ENCODE data around the gene DNAH14.

Gene DNAH14

DNA sequence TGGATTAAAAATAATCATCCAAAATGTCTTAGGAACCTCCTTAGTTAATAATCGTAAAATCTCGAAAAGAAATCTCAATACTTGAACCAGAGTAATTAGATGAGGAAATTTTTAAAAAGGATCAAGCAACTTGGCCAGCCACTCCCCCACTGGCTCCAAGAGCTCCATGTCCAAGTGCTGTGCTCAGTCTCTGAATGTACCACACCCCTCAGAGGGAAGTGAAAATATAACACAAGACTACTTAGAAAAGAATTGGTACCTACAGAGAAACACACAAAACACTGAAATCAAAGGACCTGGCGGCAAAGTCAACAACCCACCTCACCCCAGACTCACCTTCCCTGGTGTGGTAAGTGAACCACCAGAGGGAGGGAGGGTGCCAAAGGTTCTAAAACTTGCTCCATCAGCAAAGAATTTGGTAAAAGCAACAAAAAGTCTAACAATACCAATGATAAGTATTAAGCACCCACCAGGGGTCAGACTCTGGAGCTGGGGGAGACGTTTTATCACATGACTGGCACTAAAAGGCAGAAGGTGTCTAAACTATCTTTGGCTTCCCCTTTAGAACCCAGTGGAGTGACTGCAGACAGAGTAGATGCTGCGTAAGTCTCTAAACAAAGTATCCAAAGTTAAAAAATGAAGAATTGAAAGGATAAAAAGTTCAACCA, 484.4 kb downstream of the DNAH14 start:
- DNase-seq, result no peak

DNA sequence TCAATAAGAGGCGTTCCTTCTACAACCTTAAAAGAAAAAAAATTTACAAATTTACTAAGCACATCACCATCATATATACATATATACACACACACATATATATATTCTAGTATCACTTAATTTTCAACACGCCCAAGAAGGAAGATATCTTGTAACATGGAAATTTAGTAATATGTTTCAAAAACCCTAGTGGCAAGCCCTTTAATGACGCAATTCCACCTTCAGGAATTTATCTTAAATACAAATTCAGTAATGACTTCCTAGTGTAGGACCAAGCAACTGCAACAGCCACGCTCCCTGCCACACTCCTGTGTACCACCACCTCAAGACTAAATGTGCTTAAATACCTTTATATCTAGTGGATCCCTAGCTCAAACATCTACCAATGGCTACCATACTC, 485.8 kb downstream of the DNAH14 start:
- DNase-seq, result no peak

DNA sequence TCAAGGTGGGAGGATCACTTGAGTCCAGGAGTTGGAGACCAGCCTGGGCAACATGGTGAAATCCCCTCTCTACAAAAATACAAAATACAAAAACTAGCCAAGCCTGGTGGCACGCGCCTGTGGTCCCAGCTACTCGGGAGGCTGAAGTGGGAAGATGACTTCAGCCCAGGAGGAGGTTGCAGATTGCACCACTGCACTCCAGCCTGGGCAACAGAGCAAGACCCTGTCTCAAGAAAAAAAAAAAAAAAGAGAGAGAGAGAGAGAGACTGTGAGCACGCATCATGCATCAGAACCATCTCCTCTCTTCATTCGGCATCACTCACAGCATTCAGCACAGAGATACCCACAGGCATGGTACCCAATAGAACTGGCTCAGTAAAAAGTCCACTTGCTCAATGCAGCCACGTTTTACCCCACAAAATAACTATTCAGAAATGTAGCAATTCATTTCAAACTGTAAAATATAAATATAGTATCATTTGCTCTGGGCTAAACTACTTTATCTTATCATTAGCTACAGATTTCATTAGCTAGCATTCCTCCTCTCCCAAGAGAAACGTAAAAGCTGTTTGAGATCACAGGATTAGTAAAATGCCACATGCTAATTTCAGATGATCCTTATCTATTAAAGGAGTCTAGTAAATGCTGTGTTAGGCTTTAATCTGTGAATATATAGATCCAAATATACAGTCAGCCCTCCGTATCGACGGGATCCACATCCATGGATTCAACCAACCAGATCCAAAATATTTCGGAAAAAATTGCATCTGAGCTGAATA, 486.7 kb downstream of the DNAH14 start:
- DNase-seq, result no peak

DNA sequence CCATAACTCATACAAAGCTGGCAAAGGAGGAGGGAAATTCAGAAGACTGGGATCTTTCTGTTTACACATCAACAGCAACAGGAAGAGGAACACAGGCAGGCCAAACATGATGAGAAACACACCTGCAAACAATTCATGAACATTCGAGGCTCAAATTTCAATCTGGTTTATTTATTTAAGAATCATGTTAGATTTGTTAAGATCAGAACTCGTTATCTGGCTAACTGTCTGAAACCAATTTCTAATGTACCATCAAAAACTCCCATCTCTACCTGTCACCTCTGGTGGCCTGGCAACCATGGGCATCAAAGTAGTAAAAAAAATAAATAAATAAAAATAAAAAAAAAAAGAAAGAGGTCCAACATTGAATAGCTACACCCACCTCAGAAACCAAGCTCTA, 488.6 kb downstream of the DNAH14 start:
- peak; percentile 9 for DNase-seq

DNA sequence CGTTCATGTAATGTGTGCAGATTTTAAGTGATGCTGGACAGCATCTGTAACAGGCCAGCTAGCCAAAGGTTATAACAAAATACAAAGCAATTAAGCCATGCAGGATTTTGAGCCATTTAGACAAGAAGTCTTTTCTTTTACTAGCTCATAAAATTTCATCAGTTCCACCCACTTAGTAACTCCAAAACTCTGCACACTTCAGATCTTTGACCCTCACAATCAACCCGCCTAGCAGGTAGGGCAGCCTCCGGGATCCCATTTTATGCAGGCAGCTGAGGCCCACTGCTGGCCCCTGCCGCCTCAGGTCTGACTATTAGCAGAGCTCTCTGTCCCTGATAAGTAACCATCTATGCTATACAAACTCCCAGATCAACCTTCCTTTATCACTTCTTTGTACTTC, 489.1 kb downstream of the DNAH14 start:
- no peak for DNase-seq

DNA sequence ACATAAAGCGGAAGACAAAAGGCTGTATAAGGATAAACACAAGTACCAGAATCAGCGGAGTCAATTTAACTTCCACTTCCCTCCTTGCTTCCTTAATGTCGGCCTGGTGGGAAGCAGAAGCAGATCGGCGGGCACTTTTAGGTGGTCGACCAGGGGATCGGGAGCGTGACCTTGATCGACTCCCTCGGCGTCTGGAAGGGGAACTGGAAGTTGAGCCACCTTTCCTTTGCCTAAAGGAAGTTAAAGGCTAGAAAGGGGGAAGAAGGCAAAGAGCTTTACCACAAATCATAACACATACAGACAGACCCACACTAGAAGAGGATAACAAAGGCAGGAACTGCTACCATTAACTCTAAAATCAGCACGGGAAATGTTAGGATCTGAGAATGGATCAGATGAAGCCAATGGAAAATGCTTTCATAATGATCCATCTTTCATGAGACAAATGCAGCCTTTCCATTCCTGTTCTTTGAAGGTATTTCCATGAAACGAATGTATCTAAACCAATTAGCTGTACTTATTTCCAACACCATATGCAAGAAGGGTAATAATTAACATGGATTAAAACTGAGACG, 492.6 kb downstream of the DNAH14 start:
- DNase-seq, result no peak

DNA sequence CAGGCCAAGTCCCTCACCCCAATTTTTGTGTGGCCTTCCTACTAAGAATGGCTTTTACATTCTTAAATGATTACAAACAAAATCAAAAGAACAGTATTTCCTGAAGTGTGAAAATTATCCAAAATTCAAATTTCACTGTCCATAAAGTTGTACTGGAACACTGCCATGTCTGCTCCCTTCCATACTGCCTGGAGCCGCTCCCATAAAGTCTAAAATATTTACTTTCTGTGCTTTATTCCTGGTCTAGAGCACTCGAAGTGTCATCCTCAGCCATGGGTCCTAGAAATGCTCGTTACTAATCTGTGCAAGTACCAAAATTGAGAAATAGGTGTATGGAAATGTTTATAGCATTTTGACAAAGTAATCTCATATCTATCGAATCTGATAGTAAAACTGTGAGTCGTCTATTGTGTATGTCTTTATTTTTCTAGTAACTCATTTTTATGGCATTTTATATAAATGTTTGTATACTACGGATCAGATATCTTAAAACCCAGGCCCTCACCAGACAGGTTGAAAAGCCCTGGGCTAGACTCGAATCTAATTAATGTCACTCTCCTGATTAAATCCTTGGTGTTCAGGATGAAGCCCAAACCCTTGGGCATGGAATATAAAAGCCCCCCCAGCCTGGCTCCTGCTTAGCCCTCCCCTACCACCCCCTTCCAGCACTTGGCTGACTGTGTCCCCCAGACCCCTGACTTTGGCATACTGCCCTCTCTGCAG, 493.5 kb downstream of the DNAH14 start:
- DNase-seq, result no peak

DNA sequence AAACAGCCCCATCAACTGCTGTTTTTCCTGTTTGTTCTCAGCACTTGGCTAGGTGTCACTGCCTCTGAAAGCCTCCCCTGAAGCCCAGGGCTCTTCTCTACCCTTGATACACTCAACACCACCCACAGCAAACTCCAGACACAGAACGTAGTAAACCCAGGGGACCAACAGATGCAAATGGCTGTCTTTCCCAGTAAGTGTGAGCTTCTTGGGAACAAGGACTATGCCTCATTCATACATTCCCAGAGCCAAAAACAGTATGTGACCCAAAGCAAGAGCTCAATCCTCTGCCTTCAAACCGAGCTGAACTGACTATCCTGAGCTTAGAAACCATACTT, 494.0 kb downstream of the DNAH14 start:
- DNase-seq, result peak; percentile 62

DNA sequence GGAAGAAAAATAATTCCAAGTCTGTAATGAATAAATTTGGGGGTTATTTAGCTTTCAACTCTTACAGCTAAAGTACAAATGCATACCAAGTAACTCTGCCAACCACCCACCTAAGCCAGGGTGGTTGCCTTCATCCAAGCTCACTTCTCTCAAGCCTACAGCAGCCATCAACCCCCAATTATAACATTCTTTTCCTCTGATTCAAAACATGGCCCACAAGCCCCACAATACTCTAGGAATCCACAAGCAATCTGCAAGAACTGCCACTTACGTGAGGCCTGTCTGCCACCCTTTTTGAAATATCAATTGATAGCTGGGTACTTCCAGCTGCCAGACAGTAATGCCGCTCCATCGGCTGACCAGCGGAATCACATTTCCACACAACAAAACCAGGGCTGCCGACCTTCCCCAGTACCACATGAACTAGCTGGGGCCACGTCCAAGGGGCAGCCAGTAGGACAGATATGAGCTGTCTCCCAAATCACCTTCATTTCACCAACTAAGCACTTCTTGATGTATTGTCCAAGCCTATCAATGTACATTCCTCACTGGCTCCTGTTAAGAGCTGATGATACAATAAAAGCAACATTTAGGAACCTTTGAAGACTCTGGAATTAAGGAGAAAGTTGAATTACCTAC, 495.2 kb downstream of the DNAH14 start:
- no peak for DNase-seq

DNA sequence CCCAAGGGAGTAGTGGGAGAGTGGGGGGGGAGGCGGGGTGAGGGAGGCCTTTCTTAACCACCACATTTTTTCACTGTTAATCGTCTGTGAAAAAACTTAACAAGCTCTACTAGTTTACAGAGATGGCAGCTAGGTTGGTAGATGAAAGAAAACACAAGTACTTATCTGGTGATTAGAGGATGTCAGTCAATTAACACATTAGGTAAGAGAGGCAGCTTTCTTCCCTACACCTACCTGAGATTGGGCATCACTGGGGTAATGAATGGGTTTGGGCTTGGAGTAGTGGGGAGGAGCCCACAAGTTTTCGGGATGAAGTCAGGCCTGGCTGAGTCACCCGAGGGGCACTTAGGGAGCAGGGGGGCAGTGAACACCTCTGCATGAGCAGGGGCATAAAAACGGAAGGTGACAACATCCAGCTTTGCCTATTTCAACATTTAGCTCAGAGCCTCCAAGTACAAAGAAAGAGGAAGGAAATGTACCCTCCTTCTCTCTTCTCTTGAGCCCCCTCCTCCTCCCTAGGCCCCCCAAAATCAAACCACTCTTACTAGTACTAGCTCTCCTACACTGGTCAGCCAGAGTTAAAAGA, 495.8 kb downstream of the DNAH14 start:
- DNase-seq, result no peak

DNA sequence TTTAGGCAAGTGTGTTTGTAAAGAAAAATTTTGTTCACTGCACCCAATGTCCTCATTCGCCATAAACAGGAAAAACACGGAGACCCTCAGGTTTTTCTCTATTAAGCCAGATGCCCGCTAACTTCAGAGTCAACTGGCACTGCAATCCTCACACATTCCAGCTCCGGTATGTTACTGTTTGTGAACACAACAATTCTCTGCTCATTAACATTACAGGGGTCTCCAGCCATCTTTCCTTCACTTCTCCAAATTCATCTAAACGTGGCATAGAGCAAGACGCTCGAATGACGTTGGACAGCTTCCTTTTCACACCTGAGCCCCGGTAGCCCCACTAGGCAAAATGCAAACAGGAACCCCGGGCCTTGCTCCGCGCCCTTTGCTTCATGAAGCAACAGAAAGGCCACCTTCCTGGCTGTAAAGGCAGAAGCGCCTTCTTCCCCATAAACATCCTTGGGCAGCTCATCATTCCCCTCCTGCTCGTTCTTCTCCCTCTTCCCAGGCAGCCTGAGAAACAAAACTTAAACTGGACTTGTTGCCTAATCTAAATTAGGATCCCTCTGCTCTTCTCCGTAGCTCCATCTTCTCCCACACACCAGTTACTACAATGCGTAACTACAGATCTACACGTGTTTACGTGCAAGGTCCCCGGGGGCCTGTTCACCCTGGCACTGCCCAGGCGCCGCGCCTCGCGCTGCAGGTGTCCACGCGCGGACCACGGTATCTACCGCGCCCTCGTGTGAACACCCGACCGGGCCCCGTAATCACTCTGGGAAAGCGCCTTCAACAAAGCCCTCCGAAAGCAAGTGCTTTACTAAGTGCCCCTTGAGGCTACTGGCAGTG, 497.1 kb downstream of the DNAH14 start:
- peak; percentile 55 for DNase-seq

DNA sequence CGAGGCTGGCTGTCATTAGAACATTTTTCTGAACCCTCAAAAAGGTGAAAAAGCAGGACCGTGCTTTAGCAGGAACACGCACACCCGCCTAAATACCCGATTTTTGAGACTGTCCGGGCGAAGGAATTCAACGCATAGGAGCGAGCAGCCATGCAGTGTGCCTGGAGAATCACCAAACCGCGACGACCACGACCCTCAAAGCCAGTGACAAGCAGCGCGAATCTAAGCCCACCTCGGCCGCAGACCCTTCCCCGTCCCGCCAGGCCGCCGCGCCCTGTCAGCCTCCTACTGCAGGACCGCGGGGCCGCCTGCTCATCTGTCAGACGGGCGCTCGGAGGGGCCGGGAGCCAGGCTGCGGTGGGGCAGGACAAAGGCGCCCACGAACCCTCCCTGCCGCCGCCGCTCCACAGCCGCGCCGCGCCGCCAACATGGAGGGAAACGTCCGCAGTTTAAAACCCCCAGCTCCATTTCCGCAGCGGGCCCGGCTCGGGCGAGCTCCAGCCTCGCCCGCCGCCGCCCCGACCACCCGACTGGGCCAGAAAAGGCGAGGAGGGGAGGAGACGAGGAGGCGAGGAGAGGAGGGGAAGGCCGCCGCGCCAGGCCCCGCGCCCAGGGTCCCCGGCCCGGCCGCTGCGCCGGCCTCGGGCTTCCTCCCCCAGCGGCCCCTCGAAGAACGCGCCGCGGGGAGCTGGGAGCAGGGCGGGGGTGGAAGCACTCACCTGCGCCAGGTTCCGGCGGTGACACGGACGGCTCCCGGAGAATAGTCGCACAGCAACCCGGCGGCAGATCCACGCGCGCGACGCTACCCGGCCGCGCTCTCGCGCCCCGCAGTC, 498.0 kb downstream of the DNAH14 start, which contains the start of gene LBR:
Gene LBR, minus strand, starts transcription at position 804 of the 833 bp plus-strand sequence. CDS start 3,963 bp downstream, outside the sequence.
- DNase-seq, result no peak

DNA sequence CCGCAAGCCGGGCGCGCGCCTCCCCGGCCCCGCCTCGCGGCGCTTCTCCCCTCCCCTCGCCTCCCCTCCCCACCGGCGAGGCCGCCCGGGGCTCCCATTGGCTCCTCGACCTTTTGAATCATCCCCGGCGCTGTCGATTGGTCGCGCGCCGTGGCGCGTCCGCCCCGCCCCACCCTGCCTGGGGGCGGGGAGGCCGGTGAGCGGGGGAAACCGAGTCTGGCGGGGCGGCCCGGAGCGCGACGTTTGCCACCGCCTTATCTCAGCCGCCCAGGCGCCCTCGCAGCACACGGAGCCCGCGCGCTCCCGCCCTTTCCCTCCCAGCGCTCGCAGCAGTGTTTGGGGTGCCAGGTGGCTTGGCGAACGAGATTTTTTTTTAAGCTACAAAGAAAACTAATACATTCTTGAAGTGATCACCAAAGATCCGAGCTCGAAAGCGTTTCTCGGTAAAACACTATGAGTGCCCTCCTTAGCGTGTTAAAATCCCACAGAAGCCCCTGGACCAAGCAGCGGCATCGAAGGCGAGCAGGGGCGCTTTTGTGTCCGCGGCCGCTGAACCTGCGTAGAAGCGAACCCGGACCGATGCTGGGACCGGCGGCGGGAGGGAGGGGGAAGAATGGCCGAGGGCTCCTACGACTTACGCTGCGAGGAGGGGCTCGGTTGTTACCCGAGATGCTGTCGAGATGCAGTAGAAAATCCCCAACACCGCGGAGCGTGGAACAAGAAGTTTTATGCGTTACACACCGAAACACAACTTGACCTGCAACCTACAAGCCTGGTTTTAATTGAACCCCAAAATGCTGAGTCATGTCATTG, 498.8 kb downstream of the DNAH14 start:
- peak; percentile 96 for DNase-seq

DNA sequence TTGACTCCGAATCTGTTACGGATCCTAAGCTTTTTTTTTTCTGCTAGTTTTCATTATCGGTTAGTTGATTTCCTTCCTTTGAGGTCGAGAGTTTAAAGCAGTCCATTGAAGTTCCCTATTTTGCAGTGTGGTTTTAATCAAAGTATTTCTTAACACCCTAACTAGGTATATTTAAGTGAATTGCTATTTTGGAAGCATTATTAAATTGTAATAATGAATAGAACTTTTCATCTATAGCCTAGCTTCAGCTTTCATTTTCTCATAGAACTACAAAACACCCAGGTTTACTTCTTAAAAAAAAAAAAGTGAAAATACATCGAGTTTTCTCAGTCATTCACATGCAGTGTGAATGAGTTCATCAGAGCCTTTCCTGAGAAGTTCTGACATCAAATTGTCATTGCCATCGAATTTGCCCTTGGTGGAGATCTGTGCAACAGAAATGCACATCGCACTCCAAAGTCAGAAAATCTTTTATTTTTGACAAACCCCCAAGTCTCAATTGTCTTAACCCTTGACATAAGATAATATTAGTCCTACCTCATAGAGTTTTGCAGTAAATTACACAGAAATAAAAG, 499.5 kb downstream of the DNAH14 start:
- no peak for DNase-seq

DNA sequence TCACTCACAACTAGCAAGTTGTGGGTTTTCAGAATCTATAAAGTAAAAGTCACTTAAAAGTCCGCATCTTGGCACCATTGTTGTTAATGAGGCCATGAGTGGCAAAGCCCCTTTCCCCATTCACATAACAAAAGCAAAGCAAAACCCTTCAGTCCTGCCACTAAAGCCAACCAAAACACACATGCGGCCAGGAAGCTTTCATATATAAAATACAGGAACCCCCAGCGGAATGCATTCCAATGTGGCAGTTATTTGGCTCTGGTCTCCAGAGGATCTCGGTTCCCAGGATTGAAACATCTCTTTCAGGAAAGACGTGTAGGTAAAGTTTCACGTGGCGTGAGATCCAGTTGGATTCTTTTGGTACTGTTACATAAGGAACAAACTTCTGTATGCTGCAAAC, 500.8 kb downstream of the DNAH14 start:
- no peak for DNase-seq

DNA sequence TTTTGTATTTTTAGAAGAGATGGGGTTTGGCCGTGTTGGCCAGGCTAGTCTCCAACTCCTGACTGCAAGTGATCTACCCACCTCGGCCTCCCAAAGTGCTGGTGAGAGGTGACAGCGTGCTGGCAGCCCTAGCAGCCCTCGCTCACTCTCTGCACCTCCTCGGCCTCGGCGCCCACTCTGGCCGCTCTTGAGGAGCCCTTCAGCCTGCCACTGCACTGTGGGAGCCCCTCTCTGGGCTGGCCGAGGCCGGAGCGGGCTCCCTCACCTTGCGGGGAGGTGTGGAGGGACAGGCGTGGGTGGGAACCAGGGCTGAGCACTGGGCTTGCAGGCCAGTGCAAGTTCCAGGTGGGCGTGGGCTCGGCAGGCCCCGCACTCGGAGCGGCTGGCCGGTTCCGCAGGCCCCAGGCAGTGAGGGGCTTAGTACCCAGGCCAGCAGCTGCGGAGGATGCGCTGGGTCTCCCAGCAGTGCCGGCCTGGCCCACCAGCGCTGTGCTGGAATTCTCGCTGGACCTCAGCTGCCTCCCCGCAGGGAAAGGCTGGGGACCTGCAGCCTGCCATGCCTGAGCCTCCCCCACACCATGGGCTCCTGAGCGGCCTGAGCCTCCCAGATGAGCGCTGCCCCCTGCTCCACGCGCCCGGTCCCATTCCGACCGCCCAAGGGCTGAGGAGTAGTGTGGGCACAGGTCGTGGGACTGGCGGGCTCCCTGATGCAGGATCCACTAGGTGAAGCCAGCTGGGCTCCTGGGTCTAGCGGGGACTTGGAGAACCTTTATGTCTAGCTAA, 501.8 kb downstream of the DNAH14 start:
- no peak for DNase-seq

DNA sequence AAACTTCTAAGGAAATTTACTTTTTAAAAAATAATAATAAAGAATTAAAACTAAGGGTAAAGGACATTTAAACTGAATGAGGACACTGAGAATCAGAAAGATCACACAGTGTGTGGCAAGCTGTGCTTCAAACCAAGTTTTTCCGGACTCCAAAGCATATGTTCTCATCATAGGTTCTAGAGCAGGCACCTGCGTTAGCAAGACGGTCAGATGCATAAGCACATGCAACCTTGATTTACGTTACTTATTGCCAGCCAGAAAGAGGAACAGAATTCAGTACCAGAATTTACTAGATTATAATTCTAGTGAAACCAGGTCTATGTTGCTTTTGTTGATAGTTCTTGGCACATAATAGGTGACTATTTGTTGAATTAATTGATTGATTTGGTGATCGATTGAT, 504.6 kb downstream of the DNAH14 start:
- DNase-seq, result no peak

DNA sequence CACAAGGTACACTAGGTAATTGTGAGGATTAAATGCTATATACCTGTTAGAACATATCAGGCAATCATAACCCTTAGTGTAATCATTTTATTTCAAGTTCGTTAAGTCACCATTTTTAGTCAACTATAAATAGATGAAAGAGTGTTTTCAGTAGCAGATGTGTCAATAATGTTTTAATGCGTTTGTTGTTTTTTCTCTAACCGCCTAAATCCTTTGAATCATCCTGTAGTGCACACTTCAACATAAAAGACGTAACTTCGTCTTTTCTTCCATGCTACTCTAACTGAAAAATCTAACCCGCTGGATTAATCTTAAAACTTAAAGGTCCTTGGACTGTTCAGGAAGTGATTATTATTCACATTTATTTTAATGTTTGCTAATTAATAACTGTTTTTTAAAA, 505.6 kb downstream of the DNAH14 start:
- DNase-seq, result no peak

DNA sequence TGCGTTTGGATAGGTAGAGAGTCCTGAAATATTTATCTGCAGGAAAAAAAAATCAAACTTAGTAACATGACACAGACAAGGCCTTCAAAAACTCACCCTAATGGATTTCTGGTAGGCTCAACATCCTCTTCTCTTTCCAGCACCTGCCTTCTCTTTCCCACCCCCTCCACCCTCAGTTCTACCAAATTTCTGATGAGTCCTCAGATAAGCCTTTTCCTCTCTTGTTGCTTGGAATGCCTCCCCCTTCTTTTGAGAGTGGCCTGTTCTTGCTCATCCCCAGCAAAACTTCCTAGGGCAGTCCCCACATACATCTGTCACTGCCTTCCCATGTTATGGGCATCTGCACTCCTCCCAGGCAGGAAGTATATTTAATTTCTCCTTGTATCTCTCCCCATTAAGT, 506.0 kb downstream of the DNAH14 start:
- no peak for DNase-seq
